Limb (tissue), 2 donors: ENCODE data around the gene SLC31A1.

Source experiments
- DNase-seq, 2 donors: peaks; one replicate each; pipeline ENCODE4 v3.0.0-alpha.2; 2016; ENCODE audit errors: extremely low spot score in 2 of 2

SLC31A1 gene

DNA sequence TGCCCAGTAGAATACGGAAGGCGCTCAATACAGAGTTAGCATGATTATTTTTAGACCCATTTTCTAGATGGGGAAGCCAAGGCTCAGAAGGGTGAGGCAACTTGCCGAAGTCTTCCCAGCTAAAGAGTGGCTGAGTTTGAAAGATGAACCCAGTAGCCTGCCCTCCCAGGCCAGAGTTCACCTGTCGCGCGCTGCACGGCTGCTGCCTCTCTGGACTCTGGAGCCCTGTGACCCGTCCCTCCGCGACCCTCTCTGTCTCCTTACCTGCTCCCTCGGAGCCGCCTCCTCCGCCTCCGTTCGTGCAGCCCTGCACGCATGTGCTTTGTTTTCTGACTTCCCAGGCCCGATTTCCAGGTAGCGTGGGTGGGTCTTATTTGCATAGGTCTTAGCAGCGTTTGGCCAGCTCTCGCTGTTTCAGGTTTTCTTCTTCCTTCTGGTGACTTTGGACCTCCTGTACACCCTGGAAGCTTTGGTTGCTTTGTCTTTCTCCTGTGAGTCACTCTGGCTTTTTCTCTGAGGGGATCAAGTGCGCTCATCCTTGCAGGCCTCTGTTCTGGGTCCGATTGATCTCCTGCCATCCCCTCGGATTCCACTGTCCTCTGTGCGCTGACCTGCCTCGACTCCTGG lies 81.6 kb downstream of the SLC31A1 start, which contains the start of gene RNF183:
Gene RNF183 (minus strand): TSS at position 585 of the 627 bp plus-strand sequence. CDS start 5,192 bp downstream, outside the sequence.
- DNase-seq, result no peak

GRCh38 chr9:113306566-113306965 lies 85.2 kb downstream of the SLC31A1 start:
- no peak for DNase-seq

DNA sequence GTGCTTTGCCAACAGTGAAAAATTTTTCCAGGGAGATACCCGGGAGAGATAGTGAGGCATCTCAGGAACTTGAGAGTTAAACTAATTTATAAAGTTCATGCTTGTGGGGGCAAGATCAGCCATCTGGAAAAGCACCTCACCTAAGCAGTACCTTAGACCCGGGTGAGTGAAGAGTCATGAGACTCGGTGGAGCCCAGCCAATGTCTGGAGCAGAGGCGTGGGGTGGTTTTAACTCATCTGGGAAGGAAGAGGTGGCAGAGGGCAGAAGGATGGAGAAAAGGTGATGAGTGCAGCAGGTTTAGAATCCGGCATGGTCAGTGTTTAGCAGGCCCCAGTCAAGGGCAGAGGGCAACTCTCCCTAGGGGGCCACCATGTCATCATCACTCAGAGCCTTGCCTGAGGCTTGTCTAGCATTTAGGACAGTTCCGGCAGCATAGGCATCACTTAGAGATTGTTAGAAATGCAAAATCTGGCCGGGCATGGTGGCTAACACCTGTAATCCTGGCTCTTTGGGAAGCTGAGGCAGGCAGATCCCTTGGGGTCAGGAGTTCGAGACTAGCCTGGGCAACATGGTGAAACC lies 86.1 kb downstream of the SLC31A1 start:
- no peak for DNase-seq

GRCh38 chr9:113309204-113309813 lies 88.0 kb downstream of the SLC31A1 start:
- DNase-seq, result peak in 1 of 2 donors; percentile 44

GRCh38 chr9:113310538-113310937 lies 89.2 kb downstream of the SLC31A1 start:
- no peak for DNase-seq

DNA sequence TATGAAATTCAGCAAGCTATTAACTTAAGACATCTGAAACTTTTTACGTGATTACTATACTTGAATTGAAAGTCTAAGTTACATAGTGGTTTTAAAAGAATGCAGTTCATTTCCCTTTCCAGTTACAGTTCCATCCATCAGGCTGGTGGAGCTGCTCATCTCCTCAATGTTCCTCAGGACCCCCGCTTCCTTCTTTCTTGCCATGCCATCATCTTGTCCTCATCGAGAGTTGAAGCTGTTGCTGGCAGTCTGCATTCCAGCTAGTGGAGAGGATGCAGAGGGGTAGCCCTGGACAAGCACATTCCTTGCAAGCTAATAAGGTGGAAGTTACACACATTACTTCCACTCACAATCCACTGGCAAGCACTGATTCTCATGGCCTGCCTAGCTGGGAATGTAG lies 90.6 kb downstream of the SLC31A1 start:
- no peak for DNase-seq

- no peak for DNase-seq
Observed at GRCh38 chr9:113313261-113313660, 91.9 kb downstream of the SLC31A1 start.
